Myocyte (in vitro differentiated cells): ENCODE results near the gene DACH2. TPM values are rescaled to one million over a fixed set of nuclear protein-coding genes. Genes with fewer than 3 reads are reported as not detected.

Source experiments
- DNase-seq: peaks from one replicate; pipeline ENCODE4 v3.0.0-alpha.2; 2012; ENCODE audit warnings: low read depth
- total RNA-seq: library from RNA; depleted of rRNA; stranded (reverse); fragments of >200 nt; gene quantifications from 2 replicates; pipeline ENCODE4 v1.2.3, GENCODE V29; 2014

Gene DACH2
- total RNA-seq, 1 donor from 2014 or later, result not detected

- DNase-seq, result no peak
Measured at GRCh38 chrX:86295293-86295692, 147.0 kb downstream of the DACH2 start.

GRCh38 chrX:86322913-86323312, 174.7 kb downstream of the DACH2 start:
- DNase-seq, result no peak

GRCh38 chrX:86329174-86329573, 180.9 kb downstream of the DACH2 start:
- no peak for DNase-seq

GRCh38 chrX:86348669-86349068, 200.4 kb downstream of the DACH2 start:
- DNase-seq, result no peak

DNA sequence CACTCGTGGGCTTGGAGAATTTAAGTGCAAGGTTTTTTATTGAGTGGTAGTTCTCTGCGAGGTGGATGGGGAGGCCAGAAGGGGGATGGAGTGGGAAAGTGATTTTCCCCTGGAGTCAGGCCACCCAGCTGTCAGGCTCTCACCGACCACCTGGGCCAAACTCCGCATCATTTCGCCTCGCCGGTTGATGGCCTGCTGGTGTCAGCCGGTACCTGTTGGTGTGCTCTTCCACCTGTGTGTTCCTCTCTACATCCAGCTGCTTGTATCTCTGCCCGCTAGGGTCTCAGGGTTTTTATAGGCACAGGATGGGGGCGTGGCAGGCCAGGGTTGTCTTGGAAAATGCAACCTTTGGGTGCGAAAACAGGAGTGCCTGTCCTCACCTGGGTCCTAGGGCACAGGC, 200.9 kb downstream of the DACH2 start:
- no peak for DNase-seq

DNA sequence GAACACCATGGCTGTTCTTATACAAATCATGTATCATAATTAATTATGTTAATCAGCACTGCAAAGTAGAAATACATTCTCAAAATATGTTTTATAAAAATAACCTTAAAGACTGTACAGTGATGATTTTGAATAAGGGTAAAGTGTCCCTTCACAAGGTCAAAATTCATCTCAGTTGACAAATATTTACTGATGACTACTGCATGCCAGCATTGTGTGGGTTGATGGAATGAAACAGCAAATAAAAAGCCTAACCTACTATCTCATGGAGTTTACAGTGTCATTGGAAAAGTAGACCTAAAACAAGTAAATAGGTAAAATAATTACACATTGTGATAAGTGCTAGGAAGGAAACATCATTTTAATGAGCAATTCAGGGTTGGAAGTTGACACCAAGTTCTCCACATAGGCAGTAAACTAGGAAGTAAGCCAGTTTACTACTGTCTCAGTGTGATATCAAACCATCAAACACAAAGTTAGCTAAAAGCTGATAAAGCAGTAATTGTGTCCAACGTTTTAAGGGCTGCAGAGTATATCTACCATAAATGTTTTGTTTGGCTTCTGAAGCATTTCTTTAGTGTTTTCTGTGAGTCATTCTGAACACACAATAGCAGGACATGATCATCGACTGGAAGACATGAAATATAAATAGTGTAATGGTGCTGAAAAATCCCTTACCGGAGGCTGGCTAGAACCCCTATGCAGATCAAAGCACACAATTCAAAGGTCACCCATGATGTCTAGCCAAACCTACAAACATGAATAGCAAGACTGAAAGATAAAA, 221.8 kb downstream of the DACH2 start:
- DNase-seq, result no peak

DNA sequence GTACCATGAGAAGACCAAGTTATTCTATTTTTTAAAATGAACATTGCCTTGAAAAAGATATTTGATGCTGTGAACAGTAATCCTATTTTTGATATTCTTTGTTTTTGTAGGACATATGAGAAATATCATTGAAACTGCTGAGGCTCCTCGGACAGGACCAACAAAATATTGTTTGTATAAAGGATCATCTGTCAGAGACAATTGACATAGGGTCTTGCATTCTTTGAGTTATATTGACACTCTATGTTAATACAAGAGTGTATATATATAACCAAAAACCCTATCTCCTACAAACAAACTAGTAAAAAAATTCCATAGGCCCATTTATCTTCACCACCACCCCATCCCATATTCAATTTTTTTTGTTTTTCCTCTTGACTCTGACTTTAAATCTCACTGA, 222.7 kb downstream of the DACH2 start:
- no peak for DNase-seq

DNA sequence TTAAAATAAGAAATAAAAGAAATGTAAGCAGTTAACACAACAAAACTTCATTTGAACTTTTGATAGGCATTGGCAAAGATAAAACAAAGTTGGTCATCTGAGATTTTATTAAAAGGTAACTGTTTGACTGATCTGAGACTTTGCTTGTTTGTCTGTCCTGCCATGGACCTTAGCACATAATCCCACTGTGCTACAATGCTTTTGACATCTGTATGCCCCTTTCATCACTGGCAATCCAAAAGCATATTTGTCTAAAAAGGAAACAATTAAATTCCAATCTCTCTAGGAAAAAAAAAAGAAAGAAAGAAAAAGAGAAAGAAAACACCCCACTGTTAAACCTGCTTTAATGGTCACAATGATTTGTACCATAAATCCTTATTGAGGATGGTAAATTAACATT, 231.0 kb downstream of the DACH2 start:
- DNase-seq, result no peak

- no peak for DNase-seq
Measured at GRCh38 chrX:86383681-86384540, 235.7 kb downstream of the DACH2 start.

- DNase-seq, result no peak
Measured at GRCh38 chrX:86407371-86407770, 259.1 kb downstream of the DACH2 start.

DNA sequence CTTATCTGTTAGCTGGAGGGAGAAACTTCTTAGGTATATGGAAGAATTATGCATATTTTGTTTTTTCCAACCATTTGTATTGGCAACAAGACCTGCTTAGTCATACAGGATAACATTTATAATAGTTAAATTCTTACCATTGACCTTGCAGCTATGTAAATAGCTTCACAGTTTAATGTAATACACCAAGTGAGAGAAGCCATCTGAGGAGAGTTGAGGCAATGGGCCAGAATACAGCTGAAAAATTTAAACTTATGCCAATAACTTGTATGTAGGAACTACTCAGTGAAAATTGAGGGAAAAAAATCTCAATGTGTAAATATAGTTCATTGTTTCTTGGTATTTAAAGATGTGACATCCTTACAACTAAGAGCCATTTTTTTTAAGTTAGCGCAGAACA, 273.5 kb downstream of the DACH2 start:
- no peak for DNase-seq

DNA sequence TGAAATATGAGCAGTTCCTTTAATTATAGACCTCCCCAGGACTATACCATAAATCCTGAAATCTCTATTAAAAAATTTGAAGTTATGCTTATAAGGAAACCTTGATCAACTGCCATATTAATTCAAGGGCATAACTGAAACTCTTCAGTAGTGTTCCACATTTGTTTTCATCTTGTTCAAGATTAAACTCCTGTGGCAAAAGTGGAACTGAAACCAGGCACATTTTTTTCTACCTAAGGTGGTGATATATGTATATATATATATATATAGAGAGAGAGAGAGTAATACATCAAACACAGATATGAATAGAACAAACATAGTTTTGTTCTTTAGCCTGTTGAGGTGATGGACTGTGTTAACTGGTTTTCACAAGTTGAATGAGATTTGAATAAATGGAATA, 287.9 kb downstream of the DACH2 start:
- no peak for DNase-seq

GRCh38 chrX:86455495-86455894, 307.2 kb downstream of the DACH2 start:
- DNase-seq, result no peak

DNA sequence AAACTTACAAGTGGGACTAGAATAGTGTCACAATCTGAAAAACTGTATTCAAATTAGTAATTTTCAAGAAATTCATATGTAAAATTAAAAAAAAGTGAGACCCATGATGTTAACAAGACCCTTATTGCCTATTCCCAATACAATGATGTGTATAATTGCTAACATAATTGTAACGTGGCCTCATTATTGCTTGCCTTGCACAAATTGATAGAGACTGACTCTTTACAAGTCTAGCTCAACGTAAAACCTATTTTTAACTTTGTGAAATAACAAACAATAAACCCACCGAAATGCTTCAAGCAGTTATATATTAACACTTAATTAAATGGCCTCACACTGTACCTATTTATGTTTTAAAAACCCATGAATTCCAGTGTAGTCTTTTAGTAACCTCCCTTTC, 312.5 kb downstream of the DACH2 start:
- no peak for DNase-seq

- DNase-seq, result no peak
Measured at GRCh38 chrX:86504297-86504696, 356.0 kb downstream of the DACH2 start.

DNA sequence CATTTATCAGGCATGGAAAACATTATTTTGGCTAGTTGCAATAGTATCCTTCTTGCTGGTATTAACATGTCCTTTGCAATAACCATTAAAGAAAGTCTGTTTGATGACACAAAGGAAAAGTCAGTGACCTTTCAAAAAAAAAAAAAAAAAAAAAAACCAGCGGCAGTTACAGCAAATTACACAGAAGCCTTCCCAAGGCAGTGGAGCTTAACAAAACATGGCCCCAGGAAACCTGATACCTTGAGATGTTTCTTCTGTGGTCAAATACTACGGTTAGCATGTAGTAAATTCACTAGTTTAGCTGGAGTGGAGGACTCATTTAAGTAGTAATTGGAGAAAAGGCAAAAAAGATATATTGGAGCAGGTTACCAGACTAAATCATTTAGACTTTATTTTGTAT, 359.1 kb downstream of the DACH2 start:
- no peak for DNase-seq

GRCh38 chrX:86579777-86580176, 431.5 kb downstream of the DACH2 start:
- no peak for DNase-seq

GRCh38 chrX:86604607-86605006, 456.4 kb downstream of the DACH2 start:
- no peak for DNase-seq

GRCh38 chrX:86696951-86697350, 548.7 kb downstream of the DACH2 start:
- no peak for DNase-seq

DNA sequence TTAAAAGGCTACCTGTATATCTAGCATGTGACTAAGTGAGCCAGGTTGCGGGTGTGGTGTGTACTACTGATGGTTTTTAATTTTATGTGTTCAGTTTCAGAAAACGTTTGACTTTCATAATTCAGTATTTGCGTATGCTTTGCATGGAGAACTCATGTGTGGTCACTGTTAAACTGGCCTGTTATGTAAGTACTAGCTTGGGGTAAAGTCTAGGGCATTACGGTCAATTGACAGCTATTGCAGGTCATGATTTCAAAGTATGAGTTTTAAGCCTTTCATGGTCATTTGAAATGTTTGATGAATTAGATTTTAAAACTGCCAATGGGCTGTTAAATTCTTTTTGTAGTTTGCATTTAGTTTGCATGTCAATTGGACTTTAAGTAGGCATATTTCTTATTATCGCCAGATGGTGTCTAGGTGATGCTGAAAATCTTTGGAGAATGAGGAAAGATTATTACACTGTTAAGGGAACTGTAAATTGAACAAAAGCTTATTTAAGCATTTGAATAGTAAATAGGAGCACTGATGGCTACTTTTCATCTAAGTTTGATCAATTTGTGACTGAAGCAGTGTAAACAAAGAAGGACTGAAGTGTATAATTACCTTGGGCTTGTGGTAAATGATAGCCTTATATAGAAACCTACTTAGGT, 563.4 kb downstream of the DACH2 start:
- no peak for DNase-seq

- DNase-seq, result no peak
Measured at GRCh38 chrX:86714441-86714840, 566.2 kb downstream of the DACH2 start.

DNA sequence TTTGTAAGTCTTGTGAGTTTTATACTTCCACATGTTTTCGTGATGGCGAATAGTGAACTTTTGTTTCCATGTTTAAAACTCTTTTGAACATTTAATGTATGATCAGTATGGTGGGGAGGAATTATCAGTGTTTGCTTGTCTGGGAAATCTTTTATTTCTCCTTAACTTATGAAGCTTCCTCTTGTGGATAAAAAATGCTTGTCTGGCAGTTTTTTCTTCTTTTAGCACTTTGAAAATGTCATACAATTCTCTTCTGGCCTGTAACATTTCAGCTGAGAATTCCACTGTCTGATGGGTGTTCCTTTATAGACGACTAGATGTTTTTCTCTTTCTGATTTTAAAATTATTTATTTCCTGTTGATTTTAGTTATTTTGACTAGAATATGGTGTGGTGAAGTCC, 576.0 kb downstream of the DACH2 start:
- no peak for DNase-seq
